PFSK-1 (cell line): ENCODE results near the gene LRRC14B.

Source experiments
- POLR2AphosphoS5 ChIP-seq: IDR thresholded peaks from 2 replicates; pipeline ENCODE4 v1.6.1; 2012; ENCODE audit warnings: low read depth, mild to moderate bottlenecking, control low read depth, low read length, moderate library complexity
- SIN3A ChIP-seq: IDR thresholded peaks from 2 replicates; pipeline ENCODE4 v1.6.1; 2012; ENCODE audit warnings: mild to moderate bottlenecking, low read length, moderate library complexity, borderline replicate concordance; ENCODE audit not compliant: insufficient read depth
- TAF1 ChIP-seq: IDR thresholded peaks from 2 replicates; pipeline ENCODE4 v1.6.1; 2012; ENCODE audit warnings: low read length, control low read depth, borderline replicate concordance; ENCODE audit not compliant: insufficient read depth

GRCh38 chr5:142246-142810, 49.0 kb upstream of the LRRC14B start:
- TF ChIP-seq POLR2AphosphoS5 (no peak), SIN3A (no peak), TAF1 (no peak)
